Measurements from ENCODE around the gene HOXA9.

The HOXA9 gene

GRCh38 chr7:27176962-27177794 lies 11.8 kb upstream of the HOXA9 start:
- no peak for DNase-seq (ENCODE audit: low spot score)

- DNase-seq (ENCODE audit: low spot score): no peak
Measured at GRCh38 chr7:27176524-27176845, 11.1 kb upstream of the HOXA9 start.

- DNase-seq (ENCODE audit: low spot score): no peak
Measured at GRCh38 chr7:27175626-27176523, 10.5 kb upstream of the HOXA9 start.

GRCh38 chr7:27174874-27175625 lies 9.7 kb upstream of the HOXA9 start:
- no peak for DNase-seq (ENCODE audit: low spot score)

GRCh38 chr7:27173956-27174873 lies 8.9 kb upstream of the HOXA9 start, which contains the start of gene HOXA10:
Gene HOXA10 (minus strand): TSS chr7:27174320. CDS start chr7:27174306, 14 bp downstream.
- DNase-seq (ENCODE audit: low spot score): no peak

GRCh38 chr7:27173511-27173955 lies 8.2 kb upstream of the HOXA9 start:
- DNase-seq (ENCODE audit: low spot score): no peak

GRCh38 chr7:27172823-27173510 lies 7.6 kb upstream of the HOXA9 start:
- DNase-seq (ENCODE audit: low spot score): no peak

GRCh38 chr7:27172315-27172774 lies 7.0 kb upstream of the HOXA9 start:
- no peak for DNase-seq (ENCODE audit: low spot score)

- DNase-seq (ENCODE audit: low spot score): no peak
Measured at GRCh38 chr7:27171637-27172314, 6.4 kb upstream of the HOXA9 start.

- no peak for DNase-seq (ENCODE audit: low spot score)
Measured at GRCh38 chr7:27171325-27171636, 5.9 kb upstream of the HOXA9 start.

GRCh38 chr7:27170426-27171324 lies 5.3 kb upstream of the HOXA9 start:
- no peak for DNase-seq (ENCODE audit: low spot score)

- no peak for DNase-seq (ENCODE audit: low spot score)
Measured at GRCh38 chr7:27169658-27170425, 4.5 kb upstream of the HOXA9 start.

GRCh38 chr7:27168265-27168947 lies 3.1 kb upstream of the HOXA9 start:
- no peak for DNase-seq (ENCODE audit: low spot score)

- no peak for DNase-seq (ENCODE audit: low spot score)
Measured at GRCh38 chr7:27167916-27168264, 2.6 kb upstream of the HOXA9 start.

GRCh38 chr7:27166531-27167505 lies 1.5 kb upstream of the HOXA9 start:
- DNase-seq (ENCODE audit: low spot score): no peak

- no peak for DNase-seq (ENCODE audit: low spot score)
Measured at GRCh38 chr7:27165996-27166530, 726 bp upstream of the HOXA9 start.

Measured in activated CD4-positive, alpha-beta T cell treated with anti-CD3 and anti-CD28 coated beads, Interleukin-2, Interleukin-4, amounts not matched to agents 100 ng/mL and 50 ng/mL, durations not matched to agents 16 hours and 8 hours (primary cell).